Jurkat, Clone E6-1 (cell line): ENCODE results near the gene ACOXL.
A peak's percentile ranks its signal among the peaks of the same experiment; 100 is the strongest.

Experiments
- DNase-seq: peaks from one replicate; pipeline ENCODE4 v3.0.0-alpha.2; 2011; ENCODE audit warnings: low read depth, low spot score
- H3K4me3 ChIP-seq: 2 replicates; pipeline ENCODE4 v1.5.1; 2011; ENCODE audit warnings: mild to moderate bottlenecking, low read length, control low read depth, moderate library complexity

ACOXL gene

GRCh38 chr2:110784047-110784631 lies 51.8 kb downstream of the ACOXL start:
- DNase-seq: no peak
- H3K4me3 ChIP-seq: no peak overlapping the region

DNA sequence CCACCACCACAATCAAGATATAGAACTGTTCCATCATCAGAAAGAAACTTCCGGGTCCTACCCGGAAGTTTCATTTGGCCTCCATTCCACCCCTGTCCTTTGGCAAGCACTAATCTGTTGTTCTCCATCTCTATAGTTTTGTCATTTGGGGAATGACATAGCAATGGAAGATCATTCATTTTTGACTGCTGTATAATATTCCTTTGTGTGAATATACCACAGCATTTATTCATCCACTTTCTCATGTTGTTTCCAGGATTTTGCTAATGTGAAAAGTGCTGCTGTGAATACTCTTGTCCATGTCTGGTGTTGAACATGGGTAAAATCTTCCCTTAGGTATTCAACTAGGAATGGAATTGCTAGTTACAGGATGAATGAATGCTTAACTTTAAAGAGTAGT lies 53.1 kb downstream of the ACOXL start:
- no peak for DNase-seq
- H3K4me3 ChIP-seq: no peak overlapping the region

DNA sequence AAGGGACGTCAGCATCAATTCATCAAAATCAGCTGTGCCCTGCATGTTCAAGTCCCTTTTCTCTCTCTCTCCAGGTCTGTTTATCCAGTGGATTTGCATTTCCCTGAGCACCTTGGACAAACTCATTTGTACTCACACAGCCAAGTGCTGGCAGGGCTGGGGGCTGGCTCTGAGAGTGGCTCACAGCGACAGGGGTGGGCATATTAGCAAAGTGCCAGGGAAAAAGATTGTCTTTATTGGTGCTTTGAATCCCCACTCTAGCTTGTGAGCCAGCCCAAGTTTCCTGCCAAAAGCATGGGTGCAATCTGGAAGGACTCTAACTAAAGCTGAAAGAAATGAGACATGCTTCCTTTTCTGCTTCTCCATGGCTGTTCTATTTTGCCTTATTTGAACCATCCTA lies 56.6 kb downstream of the ACOXL start:
- no peak for DNase-seq
- H3K4me3 ChIP-seq: no peak overlapping the region

DNA sequence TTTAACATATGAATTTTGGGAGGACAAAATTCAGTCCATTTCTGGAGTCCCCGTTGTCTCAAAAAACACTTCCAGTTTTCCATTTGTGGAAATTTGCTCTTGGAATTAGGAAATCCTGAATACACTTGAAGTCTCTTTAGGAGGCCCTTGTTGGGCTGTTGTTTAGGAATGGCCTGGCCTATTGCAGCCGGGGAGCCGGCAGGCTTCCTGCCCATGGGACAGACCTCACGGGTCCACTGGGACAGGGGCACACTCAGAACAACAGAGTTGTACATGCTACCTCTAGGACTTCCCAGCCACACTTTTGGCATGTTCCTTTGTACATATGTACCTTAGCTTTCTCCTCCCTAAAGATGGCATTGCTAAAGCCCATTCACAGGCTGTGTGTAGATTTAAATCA lies 57.3 kb downstream of the ACOXL start:
- H3K4me3 ChIP-seq: no peak overlapping the region
- DNase-seq: no peak

GRCh38 chr2:110790907-110791306 lies 58.5 kb downstream of the ACOXL start:
- peak; percentile 68 for DNase-seq
- H3K4me3 ChIP-seq: no peak overlapping the region

DNA sequence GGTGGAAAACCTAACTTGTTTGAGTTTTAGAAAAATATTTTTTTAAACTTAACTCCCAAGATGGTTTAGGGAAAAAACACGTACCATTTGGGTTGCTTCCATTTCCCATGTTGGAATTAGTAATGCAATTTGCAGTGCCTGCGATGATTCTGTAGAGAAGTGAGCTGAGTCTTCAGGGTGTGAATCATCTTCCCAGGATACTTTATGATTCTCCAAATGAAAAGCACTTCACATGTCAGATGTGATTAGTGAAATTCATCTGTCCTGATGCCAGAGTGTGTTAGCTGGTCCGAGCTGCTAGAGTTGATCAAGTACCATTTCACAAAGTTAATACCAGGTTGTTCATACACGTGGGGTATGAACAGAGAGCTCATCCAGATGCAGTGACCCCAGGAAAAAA lies 59.1 kb downstream of the ACOXL start:
- H3K4me3 ChIP-seq: no peak overlapping the region
- no peak for DNase-seq

DNA sequence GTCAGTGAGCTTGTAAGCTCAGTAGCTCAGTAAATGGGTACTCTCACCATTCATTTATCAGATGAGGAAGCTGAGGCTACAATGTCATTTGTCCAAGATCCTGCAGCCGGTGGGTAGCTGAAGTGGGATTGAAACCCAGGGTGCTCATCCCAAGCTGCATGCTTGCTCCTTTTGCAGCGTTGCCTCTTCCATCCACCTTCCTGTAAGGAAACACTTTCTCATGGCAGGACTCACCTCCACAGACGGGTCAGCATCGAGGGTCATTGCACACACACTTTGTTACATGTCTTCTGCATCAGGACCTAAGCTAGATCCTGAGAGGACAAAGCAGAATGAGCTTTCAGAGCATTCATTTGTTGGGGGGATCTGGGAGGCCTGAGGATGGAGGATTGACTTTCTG lies 60.7 kb downstream of the ACOXL start:
- no peak for DNase-seq
- H3K4me3 ChIP-seq: no peak overlapping the region

DNA sequence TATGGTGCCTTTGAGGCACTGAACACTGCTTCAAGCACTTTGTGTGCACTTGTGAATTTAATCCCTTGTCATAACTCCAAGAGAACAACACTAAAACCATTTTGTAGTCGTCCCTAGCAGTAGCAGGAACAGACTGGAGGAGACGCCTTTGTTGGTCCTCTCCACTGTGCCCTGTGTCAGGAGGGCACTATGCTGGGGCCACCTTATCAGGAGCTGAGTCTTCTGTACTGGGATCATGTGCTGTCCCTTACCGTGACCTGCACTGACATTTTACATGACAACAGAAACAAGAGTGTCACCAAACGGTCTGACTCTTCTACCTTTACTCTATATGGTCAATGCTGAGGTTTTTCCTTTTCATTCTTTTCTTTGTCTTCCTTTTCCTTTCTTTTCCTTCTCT lies 62.0 kb downstream of the ACOXL start:
- H3K4me3 ChIP-seq: no peak overlapping the region
- DNase-seq: no peak

DNA sequence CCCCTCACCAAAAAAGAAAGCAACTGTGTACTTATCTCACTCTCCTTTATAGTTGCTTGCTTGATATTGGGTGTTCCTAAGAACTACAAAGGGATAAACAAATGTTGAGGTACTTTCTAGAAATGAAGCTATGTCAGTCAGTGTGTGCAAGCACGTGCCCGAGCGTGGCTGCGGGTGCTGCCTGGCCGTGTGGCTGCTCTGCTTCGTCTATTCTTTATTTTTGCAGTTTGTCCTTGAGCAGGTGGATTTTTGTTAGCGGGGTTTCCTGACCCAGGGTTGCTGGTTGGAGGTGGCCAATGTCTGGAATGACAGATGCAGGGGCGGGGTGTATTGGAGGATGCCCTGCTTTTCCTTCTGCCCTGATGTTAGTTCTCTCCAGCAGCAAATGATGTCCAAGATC lies 62.6 kb downstream of the ACOXL start:
- no peak for DNase-seq
- no peak overlapping the region for H3K4me3 ChIP-seq

DNA sequence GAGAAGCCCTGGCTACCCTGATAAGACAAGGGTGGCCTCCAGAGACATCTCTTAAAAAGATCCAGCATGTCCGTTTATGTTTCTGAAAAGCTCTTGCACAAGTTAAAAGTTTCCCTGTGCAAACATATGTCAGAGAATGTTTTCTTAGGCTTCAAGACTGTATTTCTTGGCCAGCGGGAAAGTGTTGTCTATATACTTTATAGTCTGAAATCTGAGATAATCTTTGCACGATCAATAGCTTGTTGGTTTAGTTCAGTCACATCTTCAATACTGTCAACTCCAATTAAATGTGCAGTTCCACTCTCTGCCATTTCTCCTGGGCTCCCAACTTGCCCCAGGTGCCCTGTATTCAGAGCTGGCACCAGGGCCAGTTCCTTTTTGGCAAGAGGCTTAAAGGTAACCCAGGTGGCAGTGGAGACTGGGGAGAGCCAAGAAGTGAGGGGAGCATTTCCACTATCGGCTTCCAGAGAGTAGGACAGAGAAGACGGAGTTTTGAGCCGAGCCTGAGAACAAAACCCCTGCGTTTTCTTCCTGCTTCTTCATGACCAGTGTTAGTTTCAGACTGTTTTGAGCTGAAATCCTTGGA lies 64.4 kb downstream of the ACOXL start:
- no peak overlapping the region for H3K4me3 ChIP-seq
- DNase-seq: no peak

DNA sequence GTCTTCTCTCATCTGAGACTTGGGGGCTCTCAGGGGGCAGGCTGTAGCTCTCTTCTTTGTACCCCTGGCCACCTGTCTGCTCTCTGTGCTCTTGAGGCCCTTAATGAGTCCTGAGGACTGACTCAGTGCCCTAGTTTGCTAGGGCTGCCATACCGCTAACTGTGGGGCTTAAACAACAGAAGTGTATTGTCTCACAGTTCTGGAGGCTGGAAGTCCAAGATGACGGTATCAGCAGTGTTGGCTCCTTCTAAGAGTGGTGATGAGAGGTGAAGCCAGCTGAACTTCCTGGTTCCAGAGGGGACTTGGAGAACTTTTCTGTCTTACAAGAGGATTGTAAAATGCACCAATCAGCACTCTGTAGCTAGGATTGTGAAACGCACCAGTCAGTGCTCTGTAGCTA lies 67.0 kb downstream of the ACOXL start:
- no peak for DNase-seq
- no peak overlapping the region for H3K4me3 ChIP-seq

GRCh38 chr2:110800611-110801402 lies 68.4 kb downstream of the ACOXL start:
- no peak overlapping the region for H3K4me3 ChIP-seq
- no peak for DNase-seq

GRCh38 chr2:110802208-110802932 lies 70.0 kb downstream of the ACOXL start:
- no peak overlapping the region for H3K4me3 ChIP-seq
- DNase-seq: no peak

DNA sequence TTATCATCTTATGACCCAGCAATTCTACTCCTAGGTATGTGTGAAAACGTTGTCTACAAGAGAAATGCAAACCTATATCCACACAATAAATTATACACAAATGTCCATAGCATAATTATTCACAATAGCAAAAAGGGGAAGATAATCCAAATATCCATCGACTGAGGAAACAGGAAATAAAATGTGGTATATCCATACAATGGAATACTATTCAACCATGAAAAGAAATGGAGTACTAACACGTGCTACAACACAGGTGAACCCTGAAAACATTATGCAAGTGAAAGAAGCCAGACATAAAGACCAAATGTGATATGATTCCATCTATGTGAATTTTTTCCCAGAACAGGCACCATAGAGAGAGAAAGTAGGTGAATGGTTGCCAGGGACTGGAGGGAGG lies 72.1 kb downstream of the ACOXL start:
- no peak for DNase-seq
- H3K4me3 ChIP-seq: no peak overlapping the region

- no peak for DNase-seq
- H3K4me3 ChIP-seq: no peak overlapping the region
Observed at GRCh38 chr2:110804915-110805314, 72.5 kb downstream of the ACOXL start.

DNA sequence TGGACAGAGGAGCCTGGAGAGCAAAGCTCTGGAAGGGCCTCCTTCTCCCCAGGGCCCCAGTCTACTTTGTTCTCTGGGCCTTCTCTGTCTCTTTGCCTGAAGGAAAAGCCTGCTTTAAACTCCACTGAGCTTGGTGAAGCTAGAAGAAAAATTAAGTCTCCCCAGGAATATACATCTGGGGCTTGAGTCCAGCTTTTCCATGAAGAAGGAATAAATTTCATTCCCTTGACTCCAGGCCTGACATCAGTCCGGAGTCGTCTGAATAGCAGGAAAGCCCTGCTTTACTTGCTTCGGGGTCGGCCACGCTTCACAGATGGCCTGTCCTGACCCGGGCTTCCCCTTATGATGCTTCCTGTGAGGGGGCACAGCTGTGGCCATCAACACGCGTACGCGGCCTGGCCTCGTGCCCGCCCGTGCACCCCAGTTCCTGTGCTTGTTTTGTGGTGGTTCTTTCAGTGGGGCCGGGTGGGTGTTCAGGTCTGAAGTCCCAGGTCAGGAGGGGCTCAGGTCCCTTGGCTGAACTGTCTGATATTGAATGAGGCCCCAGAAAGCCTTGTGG lies 73.6 kb downstream of the ACOXL start:
- no peak for DNase-seq
- H3K4me3 ChIP-seq: no peak overlapping the region

DNA sequence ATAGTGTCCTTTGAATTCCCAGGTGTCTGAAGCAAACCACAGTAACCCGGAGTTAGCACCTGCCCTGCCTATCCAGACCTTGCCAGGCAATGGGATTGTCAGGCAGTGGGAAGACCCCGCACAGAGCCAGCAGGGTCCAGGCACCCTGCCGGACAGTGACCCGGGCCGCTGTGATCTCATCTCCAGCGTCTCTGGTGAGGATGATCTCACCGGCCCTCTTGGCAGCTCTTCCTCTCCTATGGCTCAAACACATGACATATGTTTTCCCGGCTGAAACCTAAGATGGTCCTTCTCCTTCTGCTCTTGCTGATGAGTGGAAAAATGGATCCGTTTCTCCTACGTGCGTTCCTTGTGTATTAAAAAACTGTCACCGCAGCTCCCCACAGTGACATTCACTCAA lies 75.1 kb downstream of the ACOXL start:
- no peak overlapping the region for H3K4me3 ChIP-seq
- DNase-seq: no peak

- H3K4me3 ChIP-seq: no peak overlapping the region
- no peak for DNase-seq
Observed at GRCh38 chr2:110810404-110810803, 78.0 kb downstream of the ACOXL start.

DNA sequence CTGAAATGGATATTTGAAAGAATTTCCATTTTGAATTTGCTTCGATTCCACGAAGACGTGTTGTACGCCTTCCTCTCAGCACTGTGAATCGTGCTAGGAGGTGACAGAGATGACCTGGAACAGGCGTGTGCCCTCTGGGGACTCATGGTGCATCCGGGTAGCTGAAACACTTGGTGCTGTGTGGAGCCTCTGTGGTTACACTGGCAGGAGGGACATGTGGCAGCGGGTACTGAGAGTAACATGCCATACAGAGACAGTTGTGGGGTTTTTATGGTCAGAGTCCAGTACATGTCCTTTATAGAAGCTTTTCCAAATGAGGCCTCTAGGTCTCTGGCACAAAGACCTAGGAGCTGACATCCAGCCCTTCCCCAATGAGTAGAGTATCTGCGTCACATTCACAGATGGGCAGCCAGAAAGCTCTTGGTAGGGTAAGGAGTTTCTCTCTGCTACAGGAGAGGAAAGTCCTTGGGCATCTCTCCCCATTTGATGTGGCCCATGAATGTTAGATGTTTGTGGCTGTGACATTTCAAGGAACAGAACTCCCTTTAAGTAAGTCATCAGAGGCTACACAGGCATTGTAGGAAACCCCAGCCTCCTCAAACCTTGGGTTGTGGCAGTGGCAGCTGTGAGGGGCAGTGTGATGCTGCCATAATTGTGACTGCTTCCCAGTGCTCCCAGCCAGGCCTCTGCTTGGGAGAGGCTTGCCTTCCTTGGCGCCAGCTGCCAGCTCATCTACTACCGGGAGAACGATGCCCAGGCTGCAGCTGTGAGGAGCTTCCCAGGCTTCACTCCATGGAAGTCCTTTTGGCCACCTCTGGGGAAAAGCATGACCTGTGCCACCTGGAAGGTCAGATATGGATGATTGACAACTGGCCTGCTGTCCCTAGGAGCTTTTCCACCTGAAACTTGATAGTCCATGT lies 80.6 kb downstream of the ACOXL start:
- no peak for DNase-seq
- no peak overlapping the region for H3K4me3 ChIP-seq
